Measurements from ENCODE around the gene LINC00305.

LINC00305 gene

DNA sequence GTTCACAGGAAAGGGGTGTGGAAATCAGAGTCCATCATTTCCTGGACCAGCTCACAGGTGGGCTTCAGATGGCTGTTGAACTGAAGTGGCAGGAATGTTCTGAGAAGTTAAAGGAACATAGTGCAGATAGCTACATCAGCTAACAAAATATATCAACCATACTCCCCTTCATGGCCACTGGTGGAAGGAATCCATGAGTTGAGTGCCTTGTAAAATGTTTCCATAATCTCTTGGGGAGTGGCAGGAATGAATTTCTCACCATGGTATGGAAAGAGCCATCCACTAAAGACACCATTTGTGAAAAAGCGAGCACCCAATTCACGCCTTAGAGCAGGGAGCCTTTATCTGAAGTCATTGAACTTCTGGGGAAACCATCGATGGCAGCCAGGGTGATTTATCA lies at the start of gene LINC00305:
LINC00305 (minus strand) TSS at position 101 of the 400 bp plus-strand sequence.
- no peak within 1 kb of the TSS for H3K4me2 ChIP-seq (ENCODE audit: insufficient read depth, low read length)
- no peak within 1 kb of the TSS for H3K4me3 ChIP-seq (ENCODE audit: low read depth in 1 of 2, low read length in 2 of 2)
- H2AFZ ChIP-seq (ENCODE audit: low read depth, low read length) = no peak within 1 kb of the TSS
- no peaks in the 10 kb centered on the region for H4K20me1 ChIP-seq (ENCODE audit: insufficient read depth, low read length)
- H3K79me2 ChIP-seq (ENCODE audit: insufficient read depth, low read length) = no peaks in the 10 kb centered on the region
- TF ChIP-seq EZH2 (IDR thresholded peaks at IDR 0.05; ENCODE audit: borderline replicate concordance, low read depth, low read length, severe bottlenecking) (no peak), CTCF (IDR thresholded peaks at IDR 0.05; ENCODE audit: borderline replicate concordance, extremely low read depth, low read length, poor library complexity, severe bottlenecking) (no peak)
- H3K36me3 ChIP-seq (ENCODE audit: insufficient read depth, low read length) = no peaks in the 10 kb centered on the region
- H3K27me3 ChIP-seq (ENCODE audit: insufficient read depth, low read length, poor library complexity) = no peaks in the 10 kb centered on the region
- DNase-seq = no peak
- H3K9me3 ChIP-seq (ENCODE audit: insufficient read depth, low read length, severe bottlenecking) = no peaks in the 10 kb centered on the region
- H3K9ac ChIP-seq (ENCODE audit: low read depth, low read length) = no peak within 1 kb of the TSS
- ATAC-seq (ENCODE audit: insufficient read depth, low read depth) = no peak
- no peaks in the 10 kb centered on the region for H3K4me1 ChIP-seq (ENCODE audit: insufficient read depth, low read length)
- H3K27ac ChIP-seq (ENCODE audit: low read length) = no peak within 1 kb of the TSS

DNA sequence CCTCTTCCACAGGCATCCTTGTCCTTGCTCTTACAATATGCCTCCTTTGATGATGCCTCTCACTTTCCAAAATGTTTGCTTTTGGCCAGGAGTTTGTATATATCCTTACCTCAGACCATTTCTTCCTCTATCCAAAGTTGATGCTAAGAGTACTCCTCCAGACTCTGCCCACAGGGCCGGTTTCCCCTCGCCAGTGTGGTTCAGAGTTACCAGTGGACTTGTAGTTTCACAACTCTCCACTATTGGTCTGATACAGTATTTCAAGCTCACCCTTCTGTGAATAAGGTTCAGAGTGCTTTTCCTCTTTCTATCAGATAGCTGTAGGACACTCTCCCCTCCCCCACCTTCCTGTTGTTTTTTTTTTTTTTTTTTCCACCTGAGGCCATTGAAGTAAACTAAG lies 42.2 kb upstream of the LINC00305 start:
- Histone ChIP-seq H3K4me1 (ENCODE audit: insufficient read depth, low read length) (no peaks in the 10 kb centered on the region), H3K4me3 (ENCODE audit: low read depth in 1 of 2, low read length in 2 of 2) (no peak overlapping the region), H3K4me2 (ENCODE audit: insufficient read depth, low read length) (no peak overlapping the region), H3K27ac (ENCODE audit: low read length) (no peak overlapping the region), H4K20me1 (ENCODE audit: insufficient read depth, low read length) (no peaks in the 10 kb centered on the region), H3K9me3 (ENCODE audit: insufficient read depth, low read length, severe bottlenecking) (no peaks in the 10 kb centered on the region), H2AFZ (ENCODE audit: low read depth, low read length) (no peak overlapping the region), H3K36me3 (ENCODE audit: insufficient read depth, low read length) (no peaks in the 10 kb centered on the region), H3K27me3 (ENCODE audit: insufficient read depth, low read length, poor library complexity) (no peaks in the 10 kb centered on the region), H3K79me2 (ENCODE audit: insufficient read depth, low read length) (no peaks in the 10 kb centered on the region), H3K9ac (ENCODE audit: low read depth, low read length) (no peak overlapping the region)
- ATAC-seq (ENCODE audit: insufficient read depth, low read depth) (no peak), DNase-seq (no peak)
- TF ChIP-seq EZH2 (IDR thresholded peaks at IDR 0.05; ENCODE audit: borderline replicate concordance, low read depth, low read length, severe bottlenecking) (no peak), CTCF (IDR thresholded peaks at IDR 0.05; ENCODE audit: borderline replicate concordance, extremely low read depth, low read length, poor library complexity, severe bottlenecking) (no peak)

GRCh38 chr18:64185987-64186386 lies 37.1 kb upstream of the LINC00305 start:
- no peaks in the 10 kb centered on the region for H3K9me3 ChIP-seq (ENCODE audit: insufficient read depth, low read length, severe bottlenecking)
- H3K4me1 ChIP-seq (ENCODE audit: insufficient read depth, low read length) = no peaks in the 10 kb centered on the region
- no peaks in the 10 kb centered on the region for H3K36me3 ChIP-seq (ENCODE audit: insufficient read depth, low read length)
- H3K27ac ChIP-seq (ENCODE audit: low read length) = no peak overlapping the region
- H3K27me3 ChIP-seq (ENCODE audit: insufficient read depth, low read length, poor library complexity) = peaks cover 5% of the 10 kb centered on the region
- H2AFZ ChIP-seq (ENCODE audit: low read depth, low read length) = no peak overlapping the region
- TF ChIP-seq CTCF (IDR thresholded peaks at IDR 0.05; ENCODE audit: borderline replicate concordance, extremely low read depth, low read length, poor library complexity, severe bottlenecking) (no peak), EZH2 (IDR thresholded peaks at IDR 0.05; ENCODE audit: borderline replicate concordance, low read depth, low read length, severe bottlenecking) (no peak)
- H3K4me3 ChIP-seq (ENCODE audit: low read depth in 1 of 2, low read length in 2 of 2) = no peak overlapping the region
- no peaks in the 10 kb centered on the region for H4K20me1 ChIP-seq (ENCODE audit: insufficient read depth, low read length)
- ATAC-seq (ENCODE audit: insufficient read depth, low read depth) (no peak), DNase-seq (no peak)
- no peak overlapping the region for H3K4me2 ChIP-seq (ENCODE audit: insufficient read depth, low read length)
- no peaks in the 10 kb centered on the region for H3K79me2 ChIP-seq (ENCODE audit: insufficient read depth, low read length)
- H3K9ac ChIP-seq (ENCODE audit: low read depth, low read length) = no peak overlapping the region

DNA sequence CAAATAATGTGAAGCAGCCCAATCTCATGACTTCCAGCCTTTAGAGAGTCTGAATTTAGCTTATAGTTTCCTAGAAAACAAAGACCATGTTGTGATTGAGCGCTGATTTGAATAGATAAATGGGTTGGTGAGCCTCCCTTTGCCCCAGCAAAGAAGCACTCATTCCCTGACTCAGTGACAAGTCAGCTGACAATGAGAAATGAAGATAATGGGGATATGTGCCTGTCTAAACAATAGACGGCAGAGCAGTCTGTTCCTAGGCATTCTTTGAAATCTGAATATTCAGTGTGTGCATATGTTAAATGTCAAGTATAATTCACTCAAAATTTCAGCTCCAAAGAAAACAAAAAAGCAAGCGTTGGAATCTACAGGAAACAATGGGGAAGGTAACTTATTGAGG lies 34.8 kb upstream of the LINC00305 start:
- no peaks in the 10 kb centered on the region for H3K36me3 ChIP-seq (ENCODE audit: insufficient read depth, low read length)
- H3K27me3 ChIP-seq (ENCODE audit: insufficient read depth, low read length, poor library complexity) = peaks cover 5% of the 10 kb centered on the region
- no peak overlapping the region for H3K4me3 ChIP-seq (ENCODE audit: low read depth in 1 of 2, low read length in 2 of 2)
- no peak overlapping the region for H2AFZ ChIP-seq (ENCODE audit: low read depth, low read length)
- H3K4me2 ChIP-seq (ENCODE audit: insufficient read depth, low read length) = no peak overlapping the region
- TF ChIP-seq CTCF (IDR thresholded peaks at IDR 0.05; ENCODE audit: borderline replicate concordance, extremely low read depth, low read length, poor library complexity, severe bottlenecking) (no peak), EZH2 (IDR thresholded peaks at IDR 0.05; ENCODE audit: borderline replicate concordance, low read depth, low read length, severe bottlenecking) (no peak)
- H4K20me1 ChIP-seq (ENCODE audit: insufficient read depth, low read length) = no peaks in the 10 kb centered on the region
- no peaks in the 10 kb centered on the region for H3K4me1 ChIP-seq (ENCODE audit: insufficient read depth, low read length)
- no peak for DNase-seq
- no peaks in the 10 kb centered on the region for H3K79me2 ChIP-seq (ENCODE audit: insufficient read depth, low read length)
- no peaks in the 10 kb centered on the region for H3K9me3 ChIP-seq (ENCODE audit: insufficient read depth, low read length, severe bottlenecking)
- no peak overlapping the region for H3K27ac ChIP-seq (ENCODE audit: low read length)
- ATAC-seq (ENCODE audit: insufficient read depth, low read depth) = no peak
- no peak overlapping the region for H3K9ac ChIP-seq (ENCODE audit: low read depth, low read length)
